H9 (cell line): Measurements from ENCODE around the gene TSHZ1. TPM values are rescaled to one million over a fixed set of nuclear protein-coding genes. Genes with fewer than 3 reads are reported as not detected.

Experiments used
- DNase-seq: peaks from one replicate; pipeline ENCODE4 v3.0.0-alpha.2; 2017
- H2AFZ ChIP-seq: one replicate; pipeline ENCODE4 v1.6.1; 2013; ENCODE audit warnings: mild to moderate bottlenecking, low read length, control low read depth, moderate library complexity
- H2AK5ac ChIP-seq: 2 replicates; pipeline ENCODE4 v1.6.1; 2013; ENCODE audit warnings: low read length, control low read depth, mixed read lengths; ENCODE audit not compliant: insufficient read length
- H2BK120ac ChIP-seq: one replicate; pipeline ENCODE4 v1.6.1; 2013; ENCODE audit warnings: low read depth, mild to moderate bottlenecking, low read length, control low read depth, inconsistent platforms; ENCODE audit not compliant: poor library complexity, severe bottlenecking
- H2BK12ac ChIP-seq: 2 replicates; pipeline ENCODE4 v1.6.1; 2013; ENCODE audit warnings: low read length, control low read depth, mixed read lengths, low read depth; ENCODE audit not compliant: insufficient read length
- H2BK15ac ChIP-seq: 2 replicates; pipeline ENCODE4 v1.6.1; 2013; ENCODE audit warnings: low read depth, low read length, control low read depth
- H2BK20ac ChIP-seq: one replicate; pipeline ENCODE4 v1.6.1; 2013; ENCODE audit warnings: low read depth, mild to moderate bottlenecking, low read length, control low read depth, inconsistent platforms; ENCODE audit not compliant: poor library complexity, severe bottlenecking
- H2BK5ac ChIP-seq: 2 replicates; pipeline ENCODE4 v1.6.1; 2013; ENCODE audit warnings: low read length, control low read depth, mixed read lengths; ENCODE audit not compliant: insufficient read length
- H3K14ac ChIP-seq: 2 replicates; pipeline ENCODE4 v1.6.1; 2013; ENCODE audit warnings: low read length, control low read depth; ENCODE audit not compliant: insufficient read depth
- H3K18ac ChIP-seq: 2 replicates; pipeline ENCODE4 v1.6.1; 2013; ENCODE audit warnings: low read depth, mild to moderate bottlenecking, mixed read lengths, low read length, control low read depth; ENCODE audit not compliant: insufficient read length
- H3K23ac ChIP-seq: 2 replicates; pipeline ENCODE4 v1.6.1; 2013; ENCODE audit warnings: low read length, control low read depth, mixed read lengths, low read depth; ENCODE audit not compliant: insufficient read length
- H3K23me2 ChIP-seq: 2 replicates; pipeline ENCODE4 v1.6.1; 2013; ENCODE audit warnings: low read depth, mild to moderate bottlenecking, mixed read lengths, low read length, control low read depth; ENCODE audit not compliant: insufficient read length, poor library complexity, severe bottlenecking
- H3K27ac ChIP-seq: 2 replicates; pipeline ENCODE4 v1.5.1; 2013; ENCODE audit warnings: low read length, control low read depth, mixed read lengths, low read depth; ENCODE audit not compliant: insufficient read length
- H3K27me3 ChIP-seq: 2 replicates; pipeline ENCODE4 v1.6.1; 2013; ENCODE audit warnings: low read length, control low read depth, inconsistent platforms; ENCODE audit not compliant: insufficient read depth
- H3K4ac ChIP-seq: 2 replicates; pipeline ENCODE4 v1.6.1; 2013; ENCODE audit warnings: low read depth, mild to moderate bottlenecking, control low read depth, inconsistent platforms, low read length, moderate library complexity
- H3K4me1 ChIP-seq: 2 replicates; pipeline ENCODE4 v1.6.1; 2013; ENCODE audit warnings: low read length, control low read depth, inconsistent platforms; ENCODE audit not compliant: insufficient read depth
- H3K4me2 ChIP-seq: 2 replicates; pipeline ENCODE4 v1.6.1; 2013; ENCODE audit warnings: low read length, control low read depth, mixed read lengths; ENCODE audit not compliant: insufficient read length, insufficient read depth
- H3K56ac ChIP-seq: 2 replicates; pipeline ENCODE4 v1.6.1; 2013; ENCODE audit warnings: low read depth, mild to moderate bottlenecking, mixed read lengths, low read length, control low read depth; ENCODE audit not compliant: insufficient read length
- H3K79me1 ChIP-seq: 2 replicates; pipeline ENCODE4 v1.6.1; 2013; ENCODE audit warnings: low read depth, mild to moderate bottlenecking, moderate library complexity, low read length, control low read depth, inconsistent platforms; ENCODE audit not compliant: insufficient read depth, poor library complexity, severe bottlenecking
- H3K79me2 ChIP-seq: 2 replicates; pipeline ENCODE4 v1.6.1; 2013; ENCODE audit warnings: low read length, control low read depth, inconsistent platforms; ENCODE audit not compliant: insufficient read depth
- H3K9ac ChIP-seq: 2 replicates; pipeline ENCODE4 v1.6.1; 2013; ENCODE audit warnings: low read length, control low read depth, mixed read lengths; ENCODE audit not compliant: insufficient read length; ENCODE audit errors: extremely low read depth
- H3K9me3 ChIP-seq: one replicate; pipeline ENCODE4 v1.6.1; 2013; ENCODE audit warnings: low read depth, low read length, inconsistent platforms; ENCODE audit not compliant: control insufficient read depth
- H3T11ph ChIP-seq: one replicate; pipeline ENCODE4 v1.6.1; 2013; ENCODE audit warnings: mild to moderate bottlenecking, low read length, control low read depth, inconsistent platforms
- H4K20me1 ChIP-seq: one replicate; pipeline ENCODE4 v1.6.1; 2013; ENCODE audit not compliant: control insufficient read depth, insufficient read length, insufficient read depth
- H4K5ac ChIP-seq: 2 replicates; pipeline ENCODE4 v1.6.1; 2013; ENCODE audit warnings: low read depth, mild to moderate bottlenecking, mixed read lengths, low read length, control low read depth; ENCODE audit not compliant: insufficient read length
- H4K8ac ChIP-seq: replicated peaks from 2 replicates; pipeline ENCODE4 v1.6.1; 2013; ENCODE audit warnings: low read length, control low read depth, mixed read lengths, low read depth; ENCODE audit not compliant: insufficient read length
- H4K91ac ChIP-seq: 2 replicates; pipeline ENCODE4 v1.6.1; 2013; ENCODE audit warnings: low read depth, mild to moderate bottlenecking, moderate library complexity, mixed read lengths, low read length, control low read depth; ENCODE audit not compliant: insufficient read length
- H3K27ac Mint-ChIP-seq, 3 experiments: 2 replicates in 2 of 3; 3 replicates in 1 of 3; pipeline ENCODE4 v1.8.0; 2020 to 2021; ENCODE audit warnings: mixed read lengths in 3 of 3, mild to moderate bottlenecking in 1 of 3, moderate library complexity in 1 of 3
- H3K27me3 Mint-ChIP-seq: 2 replicates; pipeline ENCODE4 v1.8.0; 2021; ENCODE audit warnings: low read depth, mild to moderate bottlenecking, moderate library complexity, mixed read lengths
- H3K36me3 Mint-ChIP-seq, 3 experiments: 2 replicates in 2 of 3; 3 replicates in 1 of 3; pipeline ENCODE4 v1.8.0; 2020 to 2021; ENCODE audit warnings: low read depth in 3 of 3, mixed read lengths in 3 of 3; ENCODE audit not compliant: insufficient read depth in 1 of 3
- H3K4me1 Mint-ChIP-seq, 2 experiments: 2 replicates each; pipeline ENCODE4 v1.8.0; 2020; ENCODE audit warnings: mixed read lengths in 2 of 2
- H3K4me3 Mint-ChIP-seq, 2 experiments: 2 replicates in 1 of 2; 3 replicates in 1 of 2; pipeline ENCODE4 v1.8.0; 2020 to 2021; ENCODE audit warnings: mild to moderate bottlenecking in 2 of 2, mixed read lengths in 2 of 2, moderate library complexity in 1 of 2
- H3K9me3 Mint-ChIP-seq, 2 experiments: 2 replicates in 1 of 2; 3 replicates in 1 of 2; pipeline ENCODE4 v1.8.0; 2020; ENCODE audit warnings: mild to moderate bottlenecking in 2 of 2, mixed read lengths in 2 of 2, moderate library complexity in 1 of 2
- WGBS: extraction: QIAGEN DNeasy Blood & Tissue Kit; methylation state at CpG from one replicate; pipeline ENCODE4 v1.1.7; 2013; ENCODE audit warnings: missing lambda C conversion rate, low lambda C conversion rate, mixed read lengths; ENCODE audit not compliant: insufficient read length; ENCODE audit errors: extremely low coverage; 5-methylcytosine and 5-hydroxymethylcytosine counted together
- total RNA-seq: library from RNA; stranded (reverse); gene quantifications from 2 replicates; pipeline ENCODE4 v1.2.1, GENCODE V29; 2021
- TF ChIP-seq, protein P1 (sequence below): fragments of 200-600 bp; sonication (generic); conservative IDR thresholded peaks from 3 replicates; pipeline ENCODE4 v1.8.0; 2021; ENCODE audit warnings: antibody characterized with exemption, mild to moderate bottlenecking

The TSHZ1 gene
- total RNA-seq, 1 experiment from 2014 or later = 0.15 TPM

DNA sequence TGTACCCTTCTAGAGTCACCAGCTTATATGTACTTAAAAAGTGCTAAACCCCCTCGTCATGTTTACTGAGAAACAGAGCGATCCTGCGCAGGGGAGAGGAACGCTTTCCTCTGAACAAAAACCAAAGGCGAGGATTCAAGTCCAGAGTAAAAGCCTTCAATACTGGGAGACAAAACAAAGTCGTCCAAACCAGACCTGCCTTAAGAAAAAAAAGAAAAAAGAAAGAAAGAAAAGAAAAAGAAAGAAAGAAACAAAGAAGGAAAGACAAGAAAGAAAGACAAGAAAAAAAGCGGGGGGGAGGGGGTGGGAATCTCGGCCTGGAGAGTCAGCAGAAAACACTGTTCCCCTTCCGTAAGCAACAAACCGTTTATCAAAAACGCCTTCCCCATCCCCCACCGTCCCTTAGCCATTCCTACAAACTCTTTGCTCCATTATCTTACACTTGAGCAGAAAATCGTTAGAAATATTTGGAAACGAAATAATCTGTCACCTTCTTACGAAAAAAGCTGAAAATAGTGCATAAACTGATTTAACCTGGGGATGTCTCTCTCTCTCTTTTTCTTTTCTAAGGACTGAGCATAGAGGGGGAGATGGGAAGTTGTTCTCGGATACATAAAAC is 5.0 kb upstream of the TSHZ1 start:
- Histone ChIP-seq H3K27ac (no peak overlapping the region), H3K9me3 (no peaks in the 10 kb centered on the region), H4K20me1 (no peaks in the 10 kb centered on the region), H3K56ac (no peak overlapping the region), H3T11ph (no peak overlapping the region), H3K23ac (no peak overlapping the region), H2BK12ac (no peak overlapping the region), H3K27me3 (peaks cover 58% of the 10 kb centered on the region), H3K14ac (no peak overlapping the region), H3K79me1 (no peaks in the 10 kb centered on the region), H3K18ac (no peak overlapping the region), H2BK120ac (no peak overlapping the region), H4K5ac (no peak overlapping the region), H3K23me2 (peaks cover 29% of the 10 kb centered on the region), H2AFZ (no peak overlapping the region), H2BK15ac (no peak overlapping the region), H4K91ac (no peak overlapping the region), H3K9ac (no peak overlapping the region), H4K8ac (no peak overlapping the region), H3K79me2 (no peaks in the 10 kb centered on the region), H3K4ac (no peak overlapping the region), H2BK5ac (no peak overlapping the region), H3K4me1 (no peaks in the 10 kb centered on the region; the same call in 1 of the 2 replicates), H3K4me2 (peak overlapping the region; percentile 66), H2AK5ac (no peak overlapping the region), H2BK20ac (no peak overlapping the region)
- WGBS = no CpG with 5 or more reads among the region's 16 CpGs
- no peak for DNase-seq
- no peaks in the 10 kb centered on the region; a peak in 3 of 7 replicates for H3K36me3 Mint-ChIP-seq
- peak overlapping the region; percentile 51 to 89 for H3K4me3 Mint-ChIP-seq
- no peak overlapping the region for H3K27ac Mint-ChIP-seq
- H3K27me3 Mint-ChIP-seq = peaks cover 87% of the 10 kb centered on the region
- TF ChIP-seq, protein P1, sequence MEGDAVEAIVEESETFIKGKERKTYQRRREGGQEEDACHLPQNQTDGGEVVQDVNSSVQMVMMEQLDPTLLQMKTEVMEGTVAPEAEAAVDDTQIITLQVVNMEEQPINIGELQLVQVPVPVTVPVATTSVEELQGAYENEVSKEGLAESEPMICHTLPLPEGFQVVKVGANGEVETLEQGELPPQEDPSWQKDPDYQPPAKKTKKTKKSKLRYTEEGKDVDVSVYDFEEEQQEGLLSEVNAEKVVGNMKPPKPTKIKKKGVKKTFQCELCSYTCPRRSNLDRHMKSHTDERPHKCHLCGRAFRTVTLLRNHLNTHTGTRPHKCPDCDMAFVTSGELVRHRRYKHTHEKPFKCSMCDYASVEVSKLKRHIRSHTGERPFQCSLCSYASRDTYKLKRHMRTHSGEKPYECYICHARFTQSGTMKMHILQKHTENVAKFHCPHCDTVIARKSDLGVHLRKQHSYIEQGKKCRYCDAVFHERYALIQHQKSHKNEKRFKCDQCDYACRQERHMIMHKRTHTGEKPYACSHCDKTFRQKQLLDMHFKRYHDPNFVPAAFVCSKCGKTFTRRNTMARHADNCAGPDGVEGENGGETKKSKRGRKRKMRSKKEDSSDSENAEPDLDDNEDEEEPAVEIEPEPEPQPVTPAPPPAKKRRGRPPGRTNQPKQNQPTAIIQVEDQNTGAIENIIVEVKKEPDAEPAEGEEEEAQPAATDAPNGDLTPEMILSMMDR = no peak
- H3K9me3 Mint-ChIP-seq = peaks cover 0 to 5% of the 10 kb centered on the region in 2 experiments; a peak in 1 of 5 replicates
- H3K4me1 Mint-ChIP-seq = peaks cover 40 to 43% of the 10 kb centered on the region in 2 experiments
